Gastrocnemius medialis (tissue), 4 donors: ENCODE data around the gene SLAMF8. TPM values are rescaled to one million over a fixed set of nuclear protein-coding genes. Genes with fewer than 3 reads are reported as not detected.
A peak's percentile ranks its signal among the peaks of the same experiment; 100 is the strongest.

Experiments
- ATAC-seq, 2 donors: fragments of 150-250 bp; one replicate each; pipeline ENCODE4 v1.9.1; 2016
- DNase-seq, 2 donors: peaks; one replicate each; pipeline ENCODE4 v3.0.0-alpha.2; 2019
- H3K27ac ChIP-seq, 4 donors: fragments of 200-600 bp; sonication (generic); 1 replicate in 1 of 4; 2 replicates in 3 of 4; pipeline ENCODE4 v1.5.1; 2016 to 2018; ENCODE audit warnings: mild to moderate bottlenecking in 2 of 4, moderate library complexity in 1 of 4
- H3K27me3 ChIP-seq, 3 donors: fragments of 200-600 bp; sonication (generic) in 2 of 3; 1 replicate in 1 of 3; 2 replicates in 2 of 3; pipeline versions ENCODE4 v1.5.1 to v1.6.0; 2016 to 2019; ENCODE audit warnings: mild to moderate bottlenecking in 1 of 3, moderate library complexity in 1 of 3
- H3K36me3 ChIP-seq, 2 donors: fragments of 200-600 bp; sonication (generic) in 1 of 2; one replicate each; pipeline ENCODE4 v1.5.1; 2017 to 2018
- H3K4me1 ChIP-seq, 2 donors: fragments of 200-600 bp; sonication (generic) in 1 of 2; one replicate each; pipeline ENCODE4 v1.5.1; 2016 to 2017; ENCODE audit warnings: mild to moderate bottlenecking in 2 of 2
- H3K4me3 ChIP-seq, 4 donors: fragments of 200-600 bp; sonication (generic) in 3 of 4; 1 replicate in 1 of 4; 2 replicates in 3 of 4; pipeline ENCODE4 v1.5.1; 2016 to 2019; ENCODE audit warnings: mild to moderate bottlenecking in 2 of 4
- H3K9me3 ChIP-seq, 3 donors: fragments of 200-600 bp; sonication (generic) in 2 of 3; 1 replicate in 1 of 3; 2 replicates in 2 of 3; pipeline ENCODE4 v1.5.1; 2016 to 2019
- POLR2A ChIP-seq, 2 donors: fragments of 450-650 bp; IDR thresholded peaks; one replicate each; pipeline ENCODE4 v1.6.1; 2017; ENCODE audit warnings: antibody characterized with exemption in 2 of 2, mild to moderate bottlenecking in 2 of 2, moderate library complexity in 2 of 2
- in situ Hi-C, 4 donors: fragments of 200-750 bp; cut with MboI; loops; one replicate each; pipeline versions ENCODE4 v1.15.0 to v1.8.0; 2017; ENCODE audit warnings: low sequenced_read_pairs in 4 of 4
- intact Hi-C: fragments of 100-400 bp; cut with DNase I; formaldehyde crosslinking; loops from one replicate; pipeline ENCODE4 v1.15.1; 2023; ENCODE audit warnings: low total_unique reads
- total RNA-seq, 4 donors: library from RNA; depleted of rRNA; stranded (reverse); fragments of >200 nt; gene quantifications; one replicate each; pipeline versions ENCODE4 v1.1.0 to v1.2.3, GENCODE V29; 2016
- TF ChIP-seq, protein P1 (sequence below), 5 experiments: fragments of 450-650 bp in 3 of 5; fragments of 200-600 bp in 2 of 5; sonication (generic) in 2 of 5; IDR thresholded peaks in 4 of 5; conservative IDR thresholded peaks in 1 of 5; 1 replicate in 4 of 5; 2 replicates in 1 of 5; pipeline ENCODE4 v1.5.1; 2016 to 2019; ENCODE audit warnings: antibody characterized with exemption in 5 of 5, mild to moderate bottlenecking in 3 of 5, moderate library complexity in 3 of 5

SLAMF8 gene
- total RNA-seq, 4 donors from 2014 or later, result 0.75 to 2.3 (median 2.0) TPM; not detected in 1

DNA sequence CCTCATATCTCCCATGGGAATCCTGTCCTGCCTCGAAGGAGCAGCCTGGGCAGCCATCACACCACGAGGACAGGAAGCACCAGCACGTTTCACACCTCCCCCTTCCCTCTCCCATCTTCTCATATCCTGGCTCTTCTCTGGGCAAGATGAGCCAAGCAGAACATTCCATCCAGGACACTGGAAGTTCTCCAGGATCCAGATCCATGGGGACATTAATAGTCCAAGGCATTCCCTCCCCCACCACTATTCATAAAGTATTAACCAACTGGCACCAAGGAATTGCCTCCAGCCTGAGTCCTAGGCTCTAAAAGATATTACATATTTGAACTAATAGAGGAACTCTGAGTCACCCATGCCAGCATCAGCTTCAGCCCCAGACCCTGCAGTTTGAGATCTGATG is 8.7 kb downstream of the SLAMF8 start:
- DNase-seq, result no peak
- no peak overlapping the region for H3K27ac ChIP-seq
- no peak for TF ChIP-seq POLR2A (IDR thresholded peaks at IDR 0.05)
- TF ChIP-seq, protein P1, sequence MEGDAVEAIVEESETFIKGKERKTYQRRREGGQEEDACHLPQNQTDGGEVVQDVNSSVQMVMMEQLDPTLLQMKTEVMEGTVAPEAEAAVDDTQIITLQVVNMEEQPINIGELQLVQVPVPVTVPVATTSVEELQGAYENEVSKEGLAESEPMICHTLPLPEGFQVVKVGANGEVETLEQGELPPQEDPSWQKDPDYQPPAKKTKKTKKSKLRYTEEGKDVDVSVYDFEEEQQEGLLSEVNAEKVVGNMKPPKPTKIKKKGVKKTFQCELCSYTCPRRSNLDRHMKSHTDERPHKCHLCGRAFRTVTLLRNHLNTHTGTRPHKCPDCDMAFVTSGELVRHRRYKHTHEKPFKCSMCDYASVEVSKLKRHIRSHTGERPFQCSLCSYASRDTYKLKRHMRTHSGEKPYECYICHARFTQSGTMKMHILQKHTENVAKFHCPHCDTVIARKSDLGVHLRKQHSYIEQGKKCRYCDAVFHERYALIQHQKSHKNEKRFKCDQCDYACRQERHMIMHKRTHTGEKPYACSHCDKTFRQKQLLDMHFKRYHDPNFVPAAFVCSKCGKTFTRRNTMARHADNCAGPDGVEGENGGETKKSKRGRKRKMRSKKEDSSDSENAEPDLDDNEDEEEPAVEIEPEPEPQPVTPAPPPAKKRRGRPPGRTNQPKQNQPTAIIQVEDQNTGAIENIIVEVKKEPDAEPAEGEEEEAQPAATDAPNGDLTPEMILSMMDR (IDR thresholded peaks at IDR 0.05 in 4 of 5, conservative IDR thresholded peaks at IDR 0.05 in 1 of 5), result no peak
- H3K9me3 ChIP-seq, result no peaks in the 10 kb centered on the region
- intact Hi-C loops, result no loop called here
- in situ Hi-C loops, result no loop called here
- H3K4me1 ChIP-seq, result peaks cover 0 to 12% of the 10 kb centered on the region in 2 donors
- ATAC-seq, result peak in 1 of 2 donors; percentile 42
- H3K27me3 ChIP-seq, result no peaks in the 10 kb centered on the region
- no peak overlapping the region for H3K4me3 ChIP-seq
- H3K36me3 ChIP-seq, result peaks cover 0 to 9% of the 10 kb centered on the region in 2 donors

DNA sequence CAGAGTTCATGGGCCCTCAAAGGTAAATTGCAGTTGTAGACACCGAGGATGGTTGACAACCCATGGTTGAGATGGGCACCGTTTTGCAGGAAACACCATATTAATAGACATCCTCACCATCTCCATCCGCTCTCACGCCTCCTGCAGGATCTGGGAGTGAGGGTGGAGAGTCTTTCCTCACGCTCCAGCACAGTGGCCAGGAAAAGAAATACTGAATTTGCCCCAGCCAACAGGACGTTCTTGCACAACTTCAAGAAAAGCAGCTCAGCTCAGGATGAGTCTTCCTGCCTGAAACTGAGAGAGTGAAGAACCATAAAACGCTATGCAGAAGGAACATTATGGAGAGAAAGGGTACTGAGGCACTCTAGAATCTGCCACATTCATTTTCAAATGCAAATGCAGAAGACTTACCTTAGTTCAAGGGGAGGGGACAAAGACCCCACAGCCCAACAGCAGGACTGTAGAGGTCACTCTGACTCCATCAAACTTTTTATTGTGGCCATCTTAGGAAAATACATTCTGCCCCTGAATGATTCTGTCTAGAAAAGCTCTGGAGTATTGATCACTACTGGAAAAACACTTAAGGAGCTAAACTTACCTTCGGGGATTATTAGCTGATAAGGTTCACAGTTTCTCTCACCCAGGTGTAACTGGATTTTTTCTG is 9.3 kb downstream of the SLAMF8 start:
- no peak overlapping the region for H3K27ac ChIP-seq
- peaks cover 0 to 6% of the 10 kb centered on the region in 2 donors for H3K4me1 ChIP-seq
- TF ChIP-seq, protein P1 (IDR thresholded peaks at IDR 0.05 in 4 of 5, conservative IDR thresholded peaks at IDR 0.05 in 1 of 5), result peak in 1 of 5 experiments; percentile 17
- TF ChIP-seq POLR2A (IDR thresholded peaks at IDR 0.05), result no peak
- no peaks in the 10 kb centered on the region for H3K27me3 ChIP-seq
- no peaks in the 10 kb centered on the region for H3K9me3 ChIP-seq
- no peak overlapping the region for H3K4me3 ChIP-seq
- no peak for DNase-seq
- ATAC-seq, result no peak
- in situ Hi-C loops (no loop called here), intact Hi-C loops (no loop called here)
- peaks cover 0 to 9% of the 10 kb centered on the region in 2 donors for H3K36me3 ChIP-seq

DNA sequence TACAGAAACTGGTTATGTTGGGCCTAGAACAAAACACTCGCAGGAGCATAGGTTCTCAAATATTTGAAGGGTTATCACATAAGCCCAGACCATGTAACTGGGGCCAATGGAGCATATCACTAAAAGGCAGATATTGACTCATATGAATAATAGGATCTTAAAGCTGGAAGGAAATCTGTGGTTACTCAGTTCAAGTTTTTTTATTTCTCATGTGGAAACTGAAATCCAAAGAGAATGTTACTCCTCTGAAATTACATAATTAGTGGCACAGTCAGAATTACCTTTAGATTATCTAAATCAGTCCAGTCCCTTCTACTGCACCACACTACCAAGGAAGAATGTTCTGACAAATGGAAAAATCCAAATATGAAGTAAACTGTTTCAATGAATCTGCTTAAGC is 12.0 kb downstream of the SLAMF8 start:
- DNase-seq, result no peak
- Histone ChIP-seq H3K4me3 (no peak overlapping the region), H3K27ac (no peak overlapping the region), H3K4me1 (peaks cover 0 to 6% of the 10 kb centered on the region in 2 donors), H3K9me3 (no peaks in the 10 kb centered on the region), H3K36me3 (peaks cover 0 to 9% of the 10 kb centered on the region in 2 donors), H3K27me3 (no peaks in the 10 kb centered on the region)
- in situ Hi-C loops (no loop called here), intact Hi-C loops (no loop called here)
- TF ChIP-seq POLR2A (IDR thresholded peaks at IDR 0.05), result no peak
- TF ChIP-seq, protein P1 (IDR thresholded peaks at IDR 0.05 in 4 of 5, conservative IDR thresholded peaks at IDR 0.05 in 1 of 5), result no peak
- no peak for ATAC-seq

DNA sequence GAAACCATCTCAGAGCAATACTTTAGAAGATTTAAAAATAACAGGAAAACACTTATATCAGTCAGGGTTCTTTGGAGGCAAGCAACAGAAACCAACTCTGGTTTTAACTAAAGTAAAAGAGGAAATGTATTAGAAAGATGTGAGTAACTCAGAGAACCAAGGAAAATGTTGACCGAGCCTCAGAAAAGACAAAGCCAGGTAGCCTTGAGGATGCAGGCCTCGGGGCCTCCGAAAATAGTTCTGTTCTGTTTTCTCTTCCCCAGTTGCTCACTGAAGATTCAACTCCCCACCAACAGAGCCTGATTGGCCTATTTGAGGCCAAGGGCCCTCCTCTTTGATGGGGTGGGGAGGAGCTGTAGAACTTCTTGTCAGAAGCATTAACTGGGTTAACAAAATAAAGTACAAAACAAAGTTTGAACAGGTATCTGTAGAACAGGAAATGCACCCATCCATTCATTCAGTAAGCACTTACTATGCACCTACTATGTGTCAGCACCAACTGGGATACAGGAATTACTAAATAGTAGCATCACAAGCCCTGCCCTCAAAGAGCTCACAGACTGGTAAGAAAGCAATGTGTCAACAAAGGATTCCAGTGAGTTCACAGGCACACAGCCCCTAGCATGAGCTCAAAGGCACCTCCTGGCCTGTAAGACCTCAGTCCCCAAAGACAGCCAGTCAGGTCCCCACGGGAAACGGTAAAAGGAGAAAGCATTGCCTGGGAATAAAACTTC is 12.6 kb downstream of the SLAMF8 start:
- Histone ChIP-seq H3K4me1 (peaks cover 0 to 6% of the 10 kb centered on the region in 2 donors), H3K27me3 (no peaks in the 10 kb centered on the region), H3K27ac (no peak overlapping the region), H3K4me3 (no peak overlapping the region), H3K9me3 (no peaks in the 10 kb centered on the region), H3K36me3 (peaks cover 0 to 9% of the 10 kb centered on the region in 2 donors)
- TF ChIP-seq POLR2A (IDR thresholded peaks at IDR 0.05), result no peak
- TF ChIP-seq, protein P1 (IDR thresholded peaks at IDR 0.05 in 4 of 5, conservative IDR thresholded peaks at IDR 0.05 in 1 of 5), result no peak
- DNase-seq (no peak), ATAC-seq (no peak)
- in situ Hi-C loops (no loop called here), intact Hi-C loops (no loop called here)
